Glutamatergic neuron (in vitro differentiated cells): ENCODE measurements around the gene FAM111B. TPM values are rescaled to one million over a fixed set of nuclear protein-coding genes. Genes with fewer than 3 reads are reported as not detected.

Source experiments
- total RNA-seq: library from RNA; stranded (reverse); fragmentation: NEBNext Ultra II Directional; extraction: Animal tissue kit (Norgen Biotek cat#: 25700); gene quantifications from one replicate; pipeline ENCODE4 v1.2.1, GENCODE V29; 2021; ENCODE audit not compliant: unreplicated experiment

FAM111B gene
- total RNA-seq, 1 donor from 2014 or later, result 6.4 TPM

Other genes starting within 250 kb of the FAM111B start
- gene GLYATL1, start 167.7 kb upstream of the FAM111B start, total RNA-seq, result 0.42 TPM
- not detected for gene GLYATL1B, start 20.9 kb upstream of the FAM111B start, total RNA-seq
- 3.1 TPM for gene FAM111A, start 35.6 kb downstream of the FAM111B start, total RNA-seq
- gene DTX4, start 64.9 kb downstream of the FAM111B start, total RNA-seq, result 4.1 TPM
- gene MPEG1, start 105.7 kb downstream of the FAM111B start, total RNA-seq, result not detected